Measurements from ENCODE around the gene ZC3H12D.

DNA sequence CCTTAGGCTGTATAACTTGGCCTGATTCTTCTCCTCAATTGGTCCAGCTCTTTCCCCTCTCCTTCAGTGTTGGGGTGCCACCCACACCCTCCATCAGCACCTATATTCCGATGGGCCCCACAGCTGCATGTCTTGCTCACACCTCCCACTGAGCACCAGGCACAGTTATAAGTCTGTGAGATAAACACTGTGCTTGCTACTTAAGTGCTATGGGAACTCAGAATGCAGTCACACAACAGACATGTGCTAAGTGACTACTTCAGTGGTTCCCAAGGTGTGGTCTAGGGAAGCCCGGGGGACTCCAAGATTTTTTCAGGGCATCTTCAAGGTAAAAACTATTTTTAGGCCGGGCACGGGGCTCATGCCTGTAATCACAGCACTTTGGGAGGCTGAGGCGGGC is 7.3 kb downstream of the ZC3H12D start:
- TF ChIP-seq, protein P1, sequence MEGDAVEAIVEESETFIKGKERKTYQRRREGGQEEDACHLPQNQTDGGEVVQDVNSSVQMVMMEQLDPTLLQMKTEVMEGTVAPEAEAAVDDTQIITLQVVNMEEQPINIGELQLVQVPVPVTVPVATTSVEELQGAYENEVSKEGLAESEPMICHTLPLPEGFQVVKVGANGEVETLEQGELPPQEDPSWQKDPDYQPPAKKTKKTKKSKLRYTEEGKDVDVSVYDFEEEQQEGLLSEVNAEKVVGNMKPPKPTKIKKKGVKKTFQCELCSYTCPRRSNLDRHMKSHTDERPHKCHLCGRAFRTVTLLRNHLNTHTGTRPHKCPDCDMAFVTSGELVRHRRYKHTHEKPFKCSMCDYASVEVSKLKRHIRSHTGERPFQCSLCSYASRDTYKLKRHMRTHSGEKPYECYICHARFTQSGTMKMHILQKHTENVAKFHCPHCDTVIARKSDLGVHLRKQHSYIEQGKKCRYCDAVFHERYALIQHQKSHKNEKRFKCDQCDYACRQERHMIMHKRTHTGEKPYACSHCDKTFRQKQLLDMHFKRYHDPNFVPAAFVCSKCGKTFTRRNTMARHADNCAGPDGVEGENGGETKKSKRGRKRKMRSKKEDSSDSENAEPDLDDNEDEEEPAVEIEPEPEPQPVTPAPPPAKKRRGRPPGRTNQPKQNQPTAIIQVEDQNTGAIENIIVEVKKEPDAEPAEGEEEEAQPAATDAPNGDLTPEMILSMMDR (IDR thresholded peaks at IDR 0.05; ENCODE audit: low read length): no peak
- no peak for TF ChIP-seq EZH2 (IDR thresholded peaks at IDR 0.05; ENCODE audit: borderline replicate concordance, low read length)

Data from OCI-LY1 (cell line).